ENCODE results near the gene MMEL1. TPM values are rescaled to one million over a fixed set of nuclear protein-coding genes. Genes with fewer than 3 reads are reported as not detected.
"Not testable (repeated sequence)": the region's sequence is repeated elsewhere in the genome, so short reads cannot be mapped to it uniquely, and the experiment has no call there.

Gene MMEL1
- total RNA-seq, 2 donors from 2014 or later, result not detected

DNA sequence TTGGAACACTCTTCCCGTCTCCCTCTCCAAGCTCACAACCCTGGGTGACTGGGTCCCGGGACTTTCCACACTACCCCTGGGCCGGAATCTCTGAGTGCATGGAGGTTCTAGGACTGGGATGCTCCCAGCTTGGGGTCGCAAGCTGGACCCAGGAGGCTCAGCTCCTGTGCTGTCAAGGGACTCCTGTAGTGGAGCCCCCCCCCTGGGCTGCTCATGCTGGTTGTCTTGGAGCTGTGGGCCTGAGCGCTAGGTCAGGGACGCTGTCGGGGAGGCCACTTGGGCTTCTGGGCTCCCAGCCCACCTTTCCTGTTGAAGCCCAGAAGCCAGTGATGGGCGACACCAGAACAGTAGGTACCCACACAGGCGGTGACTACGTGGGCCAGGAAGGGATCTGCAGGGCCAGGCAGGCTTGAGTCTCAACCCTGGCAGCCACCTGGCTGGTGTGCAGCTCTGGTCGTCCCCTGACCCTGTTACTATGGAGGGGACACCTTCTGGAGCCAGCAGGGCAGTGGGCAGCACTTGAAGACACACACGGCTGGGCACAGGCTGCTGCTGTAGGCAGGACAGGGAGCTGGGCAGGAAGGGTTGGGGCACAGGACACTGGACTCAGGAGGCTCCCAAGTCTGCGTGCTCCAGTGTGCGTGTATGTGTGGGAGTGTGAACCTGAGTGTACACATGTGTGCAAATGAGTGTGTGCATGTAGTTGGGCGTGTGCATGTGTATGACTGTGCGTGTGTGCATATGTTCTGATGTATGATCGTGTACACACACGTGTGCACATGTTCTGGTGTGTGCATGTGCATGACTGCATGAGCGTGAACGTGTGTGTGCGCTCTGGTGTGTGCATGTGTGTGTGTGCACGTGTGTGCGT, 3.0 kb downstream of the MMEL1 start:
- Histone ChIP-seq H3K4me3 (no peak overlapping the region), H3K27me3 (replicated peaks; ENCODE audit: insufficient read depth) (peaks cover 18% of the 10 kb centered on the region), H3K36me3 (no peaks in the 10 kb centered on the region), H3K27ac (no peak overlapping the region), H3K4me1 (ENCODE audit: control insufficient read depth in 1 of 2, low read depth in 2 of 2) (no peaks in the 10 kb centered on the region), H3K9me3 (no peaks in the 10 kb centered on the region)
- no peak for DNase-seq (ENCODE audit: low spot score)
- no peak for ATAC-seq (ENCODE audit: insufficient number of reproducible peaks, low FRiP score, low read depth)
- TF ChIP-seq CTCF (IDR thresholded peaks at IDR 0.05), result no peak

GRCh38 chr1:2628933-2629626, 3.7 kb downstream of the MMEL1 start:
- peaks cover 18% of the 10 kb centered on the region for H3K27me3 ChIP-seq (replicated peaks; ENCODE audit: insufficient read depth)
- DNase-seq (ENCODE audit: low spot score) (no peak), ATAC-seq (ENCODE audit: insufficient number of reproducible peaks, low FRiP score, low read depth) (no peak)
- no peak for TF ChIP-seq CTCF (IDR thresholded peaks at IDR 0.05)
- H3K27ac ChIP-seq, result no peak overlapping the region
- no peaks in the 10 kb centered on the region for H3K36me3 ChIP-seq
- no peaks in the 10 kb centered on the region for H3K9me3 ChIP-seq
- no peak overlapping the region for H3K4me3 ChIP-seq
- no peaks in the 10 kb centered on the region for H3K4me1 ChIP-seq (ENCODE audit: control insufficient read depth in 1 of 2, low read depth in 2 of 2)

- no peaks in the 10 kb centered on the region for H3K36me3 ChIP-seq
- H3K4me1 ChIP-seq (ENCODE audit: control insufficient read depth in 1 of 2, low read depth in 2 of 2), result no peaks in the 10 kb centered on the region
- no peak for DNase-seq (ENCODE audit: low spot score)
- no peaks in the 10 kb centered on the region for H3K9me3 ChIP-seq
- no peak overlapping the region for H3K27ac ChIP-seq
- H3K4me3 ChIP-seq, result no peak overlapping the region
- no peak for ATAC-seq (ENCODE audit: insufficient number of reproducible peaks, low FRiP score, low read depth)
- peaks cover 18% of the 10 kb centered on the region for H3K27me3 ChIP-seq (replicated peaks; ENCODE audit: insufficient read depth)
- no peak for TF ChIP-seq CTCF (IDR thresholded peaks at IDR 0.05)
Measured at GRCh38 chr1:2628191-2628932, 4.5 kb downstream of the MMEL1 start.

DNA sequence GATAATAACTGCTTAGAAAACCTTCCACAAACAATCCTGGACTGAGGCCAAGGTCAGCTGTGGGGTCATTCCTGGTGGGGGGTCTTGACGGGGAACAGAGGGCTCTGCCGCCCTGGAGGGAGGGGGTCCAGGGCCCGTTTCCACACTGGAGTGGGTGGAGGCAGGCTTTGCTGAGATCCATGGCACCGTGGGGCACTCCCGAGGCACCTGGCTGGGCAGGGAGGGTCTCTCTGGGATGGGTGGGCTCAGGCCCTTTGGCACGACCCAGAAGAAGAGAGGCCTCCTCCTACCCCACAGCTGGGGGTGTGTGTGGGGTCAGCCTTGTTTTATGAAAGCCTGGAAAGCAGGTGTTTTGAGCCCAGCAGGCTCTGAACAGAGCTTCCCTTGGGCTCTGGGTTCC, 5.1 kb downstream of the MMEL1 start:
- Histone ChIP-seq H3K4me3 (no peak overlapping the region), H3K36me3 (no peaks in the 10 kb centered on the region), H3K9me3 (no peaks in the 10 kb centered on the region), H3K27me3 (replicated peaks; ENCODE audit: insufficient read depth) (peaks cover 18% of the 10 kb centered on the region), H3K4me1 (ENCODE audit: control insufficient read depth in 1 of 2, low read depth in 2 of 2) (no peaks in the 10 kb centered on the region), H3K27ac (no peak overlapping the region)
- ATAC-seq (ENCODE audit: insufficient number of reproducible peaks, low FRiP score, low read depth) (no peak), DNase-seq (ENCODE audit: low spot score) (no peak)
- no peak for TF ChIP-seq CTCF (IDR thresholded peaks at IDR 0.05)

- H3K27me3 ChIP-seq (replicated peaks; ENCODE audit: insufficient read depth), result peaks cover 18% of the 10 kb centered on the region
- H3K9me3 ChIP-seq; H3K4me3 ChIP-seq; ATAC-seq (ENCODE audit: insufficient number of reproducible peaks, low FRiP score, low read depth); H3K36me3 ChIP-seq; H3K4me1 ChIP-seq (ENCODE audit: control insufficient read depth in 1 of 2, low read depth in 2 of 2); DNase-seq (ENCODE audit: low spot score); H3K27ac ChIP-seq: not testable (repeated sequence)
Measured at GRCh38 chr1:2625748-2626147, 7.1 kb downstream of the MMEL1 start.

All from thoracic aorta (tissue), 2 donors.